Muscle of leg (tissue), 11 donors: Measurements from ENCODE around the gene SLC25A10. TPM values are rescaled to one million over a fixed set of nuclear protein-coding genes. Genes with fewer than 3 reads are reported as not detected.
"Not testable (repeated sequence)": the region's sequence is repeated elsewhere in the genome, so short reads cannot be mapped to it uniquely, and the experiment has no call there.

Experiments used
- DNase-seq: peaks from one replicate; pipeline ENCODE4 v3.0.0; 2013
- H3K27ac ChIP-seq: one replicate; pipeline ENCODE4 v1.5.1; 2013; ENCODE audit warnings: mild to moderate bottlenecking, low read length, control low read depth
- H3K27me3 ChIP-seq: one replicate; pipeline ENCODE4 v1.6.1; 2013; ENCODE audit warnings: low read length; ENCODE audit not compliant: control insufficient read depth, insufficient read depth
- H3K36me3 ChIP-seq: one replicate; pipeline ENCODE4 v1.6.1; 2013; ENCODE audit warnings: low read length; ENCODE audit not compliant: control insufficient read depth, insufficient read depth
- H3K4me1 ChIP-seq: one replicate; pipeline ENCODE4 v1.6.1; 2013; ENCODE audit warnings: low read length; ENCODE audit not compliant: control insufficient read depth, insufficient read depth
- H3K4me3 ChIP-seq: one replicate; pipeline ENCODE4 v1.5.1; 2013; ENCODE audit warnings: low read length, control low read depth
- H3K9me3 ChIP-seq: replicated peaks from 2 replicates; pipeline ENCODE4 v1.6.1; 2013; ENCODE audit warnings: low read depth, low read length; ENCODE audit not compliant: control insufficient read depth
- WGBS: methylation state at CpG from one replicate; pipeline ENCODE4 v1.1.5; 2013; ENCODE audit warnings: missing lambda C conversion rate; ENCODE audit not compliant: insufficient coverage; 5-methylcytosine and 5-hydroxymethylcytosine counted together
- polyA plus RNA-seq, 8 donors: library from polyadenylated mRNA; unstranded; fragments of 120-200 nt; gene quantifications; one replicate each; pipeline versions ENCODE4 v1.2.1 to v1.2.3, GENCODE V29; 2013; ENCODE audit warnings: inconsistent platforms in 1 of 8, low replicate concordance in 1 of 8; ENCODE audit not compliant: insufficient read length in 8 of 8, insufficient read depth in 1 of 8
- total RNA-seq: library from RNA; stranded (reverse); fragments of 120-200 nt; gene quantifications from one replicate; pipeline ENCODE4 v1.2.4, GENCODE V29; 2013

The SLC25A10 gene
- total and polyA plus RNA-seq, 9 donors, result 3.3 to 5.3 (median 4.3) TPM

DNA sequence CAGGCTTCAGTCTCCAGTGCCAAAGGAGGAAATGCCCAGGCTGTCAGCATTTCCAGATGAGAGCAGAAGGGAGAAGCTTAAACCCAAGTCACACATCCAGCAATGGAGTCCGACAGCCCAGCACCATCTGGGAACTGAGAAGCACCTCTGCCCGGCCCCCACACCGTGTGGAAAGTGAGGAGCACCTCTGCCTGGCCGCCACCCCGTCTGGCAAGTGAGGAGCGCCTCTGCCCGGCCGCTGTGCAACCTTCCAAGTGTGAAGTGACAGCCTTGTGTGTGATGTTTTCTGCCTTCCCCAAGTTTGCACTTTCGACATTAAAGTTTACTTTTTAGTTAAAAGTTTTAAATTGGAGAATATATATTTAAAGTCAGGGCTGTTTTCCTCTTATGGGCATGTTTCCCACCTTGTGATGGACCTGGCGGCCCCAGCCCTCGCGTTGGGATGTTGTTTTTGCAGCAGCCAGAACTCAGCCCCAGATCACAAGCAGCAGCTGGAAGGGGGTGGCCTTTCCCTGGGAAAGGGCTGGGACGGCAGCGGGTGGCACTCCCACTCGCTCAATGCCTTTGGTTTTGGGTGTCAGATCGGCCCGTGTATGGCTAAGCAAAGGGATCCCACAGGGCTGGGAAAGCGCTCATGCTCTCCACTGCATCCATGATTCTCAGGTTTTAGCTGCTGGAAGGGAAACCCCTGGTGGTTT, 38.4 kb upstream of the SLC25A10 start:
- H3K36me3 ChIP-seq, result peaks cover 56% of the 10 kb centered on the region
- DNase-seq, result no peak
- no peaks in the 10 kb centered on the region for H3K9me3 ChIP-seq
- WGBS, result 77% methylated on average over 13 of the region's 18 CpGs
- no peak overlapping the region for H3K27ac ChIP-seq
- no peak overlapping the region for H3K4me3 ChIP-seq
- no peaks in the 10 kb centered on the region for H3K4me1 ChIP-seq
- no peaks in the 10 kb centered on the region for H3K27me3 ChIP-seq

DNA sequence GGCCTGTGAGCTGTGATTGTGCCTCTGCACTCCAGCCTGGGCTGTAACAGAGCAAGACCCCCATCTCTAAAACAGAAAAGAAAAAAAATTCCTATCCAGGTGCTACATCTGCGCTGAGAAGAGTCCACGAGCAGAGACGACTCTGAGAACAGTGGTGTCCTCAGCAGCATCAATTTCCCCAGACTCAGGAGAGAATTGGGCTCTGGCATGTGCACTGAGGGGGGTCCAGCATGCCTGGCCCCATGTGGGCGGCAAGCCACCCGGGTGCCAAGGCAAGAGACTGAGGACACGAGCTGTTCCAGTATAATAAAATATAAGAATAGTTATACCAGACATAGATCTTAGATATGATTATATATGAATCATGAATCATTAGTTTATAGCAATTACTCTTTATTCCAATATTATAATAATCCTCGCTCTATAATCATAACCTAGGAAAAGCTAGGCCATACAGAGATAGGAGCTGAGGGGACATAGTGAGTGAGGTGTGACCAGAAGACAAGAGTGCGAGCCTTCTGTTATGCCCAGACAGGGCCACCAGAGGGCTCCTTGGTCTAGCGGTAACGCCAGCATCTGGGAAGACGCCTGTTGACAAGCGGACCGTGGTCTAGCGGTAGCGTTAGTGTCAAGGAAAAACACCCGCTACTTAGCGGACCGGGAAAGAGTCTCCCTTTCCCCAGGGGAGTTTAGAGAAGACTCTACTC, 36.4 kb upstream of the SLC25A10 start:
- H3K36me3 ChIP-seq, result peaks cover 41% of the 10 kb centered on the region
- not testable (repeated sequence) for H3K27ac ChIP-seq, H3K4me1 ChIP-seq, DNase-seq, H3K9me3 ChIP-seq, H3K4me3 ChIP-seq, H3K27me3 ChIP-seq
- WGBS, result 52% methylated on average over 3 of the region's 18 CpGs

DNA sequence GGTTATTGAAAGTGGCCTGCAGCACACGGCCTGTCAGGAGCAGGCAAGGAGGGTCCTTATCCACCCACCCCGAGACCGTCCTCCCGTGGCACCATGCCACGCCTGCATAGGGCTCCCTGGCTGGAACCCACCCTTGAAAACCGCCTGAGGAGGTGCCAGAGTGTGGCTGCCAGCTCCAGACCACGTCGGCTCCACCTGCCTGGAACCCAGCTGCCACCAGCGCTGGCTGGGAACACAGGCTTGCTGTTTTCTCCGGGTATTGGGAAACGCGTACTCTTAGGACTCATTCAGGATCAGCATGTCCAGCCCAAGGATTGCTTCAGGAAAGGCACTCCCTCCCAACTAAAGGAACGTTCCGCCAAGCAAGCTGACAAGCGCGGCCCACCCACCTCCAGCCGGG, 35.2 kb upstream of the SLC25A10 start:
- Histone ChIP-seq H3K36me3 (peaks cover 36% of the 10 kb centered on the region), H3K27me3 (no peaks in the 10 kb centered on the region), H3K4me1 (peaks cover 2% of the 10 kb centered on the region), H3K9me3 (no peaks in the 10 kb centered on the region), H3K4me3 (no peak overlapping the region), H3K27ac (no peak overlapping the region)
- no peak for DNase-seq
- 89% methylated on average over 17 of the region's 17 CpGs for WGBS

DNA sequence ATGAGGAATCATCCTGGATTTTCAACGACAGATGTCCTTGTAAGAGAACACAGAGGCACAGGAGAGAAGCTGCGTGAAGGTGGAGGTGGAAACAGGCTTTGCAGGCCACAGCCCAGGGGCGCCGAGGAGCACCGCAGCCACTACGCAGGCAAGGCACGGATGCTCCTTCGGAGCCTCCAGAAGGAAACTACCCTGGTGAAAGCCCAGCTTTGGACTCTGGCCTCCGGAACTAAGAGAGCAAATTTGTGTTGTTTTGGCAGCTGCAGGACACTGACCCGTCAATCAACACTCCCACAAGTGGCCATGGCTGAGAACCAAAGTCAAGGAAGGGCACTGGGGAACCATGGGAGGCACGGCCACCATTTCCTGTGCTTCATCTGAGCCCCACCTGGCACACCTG, 31.9 kb upstream of the SLC25A10 start:
- no peak for DNase-seq
- no peaks in the 10 kb centered on the region for H3K9me3 ChIP-seq
- H3K27ac ChIP-seq, result no peak overlapping the region
- peaks cover 11% of the 10 kb centered on the region for H3K36me3 ChIP-seq
- H3K4me1 ChIP-seq, result peaks cover 21% of the 10 kb centered on the region
- no peaks in the 10 kb centered on the region for H3K27me3 ChIP-seq
- H3K4me3 ChIP-seq, result no peak overlapping the region
- WGBS, result 82% methylated on average over 11 of the region's 11 CpGs

DNA sequence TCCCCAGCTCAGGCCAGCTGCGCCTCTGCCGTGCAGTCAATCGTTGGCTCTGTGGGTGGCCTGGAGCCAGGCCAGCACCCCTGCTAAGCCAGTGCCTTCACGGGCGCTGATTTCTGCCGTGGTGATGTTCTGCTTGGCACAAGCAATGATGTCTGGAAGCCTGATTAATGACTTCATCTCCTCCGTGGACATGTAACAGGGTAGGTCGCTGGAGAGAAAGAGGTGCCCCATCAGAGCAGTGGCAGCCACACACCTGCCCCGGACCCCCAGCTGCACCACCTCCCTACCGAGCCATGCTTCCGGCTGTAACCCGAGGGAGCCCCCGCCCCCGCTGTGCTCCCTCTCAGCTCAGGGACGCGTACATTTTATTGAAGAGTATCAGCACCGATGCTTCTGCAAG, 30.4 kb upstream of the SLC25A10 start:
- DNase-seq, result no peak
- H3K4me1 ChIP-seq, result peaks cover 26% of the 10 kb centered on the region
- H3K27ac ChIP-seq, result no peak overlapping the region
- H3K9me3 ChIP-seq, result no peaks in the 10 kb centered on the region
- H3K27me3 ChIP-seq, result no peaks in the 10 kb centered on the region
- H3K4me3 ChIP-seq, result no peak overlapping the region
- peaks cover 24% of the 10 kb centered on the region for H3K36me3 ChIP-seq
- 73% methylated on average over 15 of the region's 17 CpGs for whole genome bisulfite sequencing

DNA sequence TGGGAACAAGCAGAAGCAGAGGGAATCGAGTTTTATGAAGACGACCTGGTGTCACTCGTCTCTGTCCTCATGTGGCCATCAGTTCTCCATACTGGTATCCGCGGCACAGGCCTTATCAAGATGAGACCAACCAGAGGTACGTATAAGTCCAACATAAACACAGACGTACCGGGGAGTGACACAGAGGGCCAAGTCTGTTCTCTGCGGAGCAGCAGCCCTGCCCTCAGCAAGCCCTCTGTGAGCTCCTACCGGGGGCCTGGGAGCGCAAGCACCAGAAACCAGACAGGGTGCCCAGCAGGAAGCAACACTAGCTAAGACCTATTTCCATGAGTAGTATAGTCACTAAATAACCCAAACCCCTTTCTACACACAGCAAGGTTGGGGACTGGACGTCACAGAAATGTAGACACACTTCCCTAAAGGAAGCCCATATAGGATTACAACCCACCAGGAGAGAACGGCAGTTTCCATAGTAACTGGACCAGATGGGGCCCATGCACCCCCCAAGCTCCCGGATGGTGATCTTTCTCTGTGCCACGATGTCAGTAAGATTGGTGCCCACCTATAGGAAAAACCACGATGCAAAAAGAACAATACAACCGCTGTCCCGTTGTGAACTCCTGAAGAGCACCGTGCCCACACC, 29.4 kb upstream of the SLC25A10 start:
- H3K4me3 ChIP-seq, result peak overlapping the region; percentile 76
- no peaks in the 10 kb centered on the region for H3K27me3 ChIP-seq
- DNase-seq, result no peak
- H3K27ac ChIP-seq, result no peak overlapping the region
- H3K36me3 ChIP-seq, result peaks cover 34% of the 10 kb centered on the region
- H3K4me1 ChIP-seq, result peaks cover 26% of the 10 kb centered on the region
- 37% methylated on average over 16 of the region's 19 CpGs for WGBS
- H3K9me3 ChIP-seq, result no peaks in the 10 kb centered on the region

DNA sequence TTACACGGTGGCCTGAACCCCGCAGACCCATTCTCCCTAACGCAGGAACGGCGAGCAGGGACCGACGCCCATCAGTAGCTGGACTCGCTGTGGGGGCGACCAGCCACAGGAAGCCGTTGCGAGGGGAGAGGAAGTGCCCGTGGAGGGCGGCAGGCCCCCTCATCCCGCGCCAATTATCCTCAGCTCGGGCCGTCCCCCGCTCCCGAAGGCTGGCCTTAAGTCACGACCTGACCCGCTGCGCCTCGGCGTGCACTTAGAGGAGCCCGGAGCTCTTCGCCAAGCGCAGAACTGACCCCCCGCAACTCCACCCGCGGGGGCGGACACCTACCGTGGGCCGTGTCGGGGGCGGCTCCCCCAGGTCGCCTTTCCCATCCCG, 28.9 kb upstream of the SLC25A10 start:
- DNase-seq, result no peak
- 0% methylated on average over 37 of the region's 37 CpGs for WGBS
- Histone ChIP-seq H3K9me3 (no peaks in the 10 kb centered on the region), H3K4me1 (peaks cover 26% of the 10 kb centered on the region), H3K4me3 (peak overlapping the region; percentile 76), H3K27me3 (no peaks in the 10 kb centered on the region), H3K36me3 (peaks cover 39% of the 10 kb centered on the region), H3K27ac (peak overlapping the region; percentile 32)

DNA sequence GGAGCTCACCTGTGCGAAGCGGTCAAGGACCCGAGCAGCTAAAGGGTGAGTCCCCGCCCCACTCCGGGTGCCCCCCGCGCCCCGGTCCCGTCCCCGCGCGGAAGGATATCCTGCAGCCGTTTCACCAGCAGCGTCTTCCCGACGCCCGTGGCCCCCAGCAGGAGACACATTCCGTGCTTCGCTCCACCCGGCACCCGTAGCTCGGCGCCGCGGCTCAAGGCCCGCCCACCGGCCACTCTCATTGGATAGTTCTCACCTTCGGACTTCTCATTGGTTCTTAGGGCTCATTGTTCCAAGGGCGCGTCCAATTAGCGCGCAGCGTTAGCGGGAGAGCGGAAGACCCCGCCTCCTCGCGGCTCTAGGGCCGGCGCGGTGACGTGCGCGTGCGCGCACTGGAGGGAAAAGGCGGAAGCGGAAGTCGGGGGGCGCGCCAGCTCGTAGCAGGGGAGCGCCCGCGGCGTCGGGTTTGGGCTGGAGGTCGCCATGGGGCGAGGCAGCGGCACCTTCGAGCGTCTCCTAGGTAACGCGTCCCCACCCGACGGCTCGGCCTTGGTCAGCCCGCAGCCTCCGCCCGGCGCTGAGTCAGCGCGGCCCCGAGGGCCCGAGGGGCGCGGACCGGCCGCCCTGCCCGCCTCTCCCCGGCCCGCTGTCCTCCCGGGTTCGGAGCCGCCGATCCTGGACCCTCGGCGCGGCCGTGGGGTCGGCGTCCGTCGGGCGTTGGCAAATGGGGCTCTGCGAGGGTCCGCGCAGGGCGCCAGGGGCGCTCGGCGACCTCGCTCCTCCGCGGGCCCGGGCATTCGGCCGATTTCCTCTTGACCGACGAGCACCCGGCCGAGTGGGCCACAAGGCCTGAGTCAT, 28.3 kb upstream of the SLC25A10 start, which contains the start of the genes ARL16 and HGS:
Gene ARL16 (minus strand): TSS at position 214 of the 858 bp plus-strand sequence. CDS start 44 bp downstream, at position 170.
Gene HGS (plus strand): TSS at position 428 of the 858 bp plus-strand sequence. CDS start 56 bp downstream, at position 484.
- peak within 1 kb of the TSS; percentile 32 for H3K27ac ChIP-seq
- peaks cover 45% of the 10 kb centered on the region for H3K36me3 ChIP-seq
- DNase-seq, result peak; percentile 100
- WGBS, result under 1% methylated on average over 112 of the region's 112 CpGs
- no peaks in the 10 kb centered on the region for H3K9me3 ChIP-seq
- H3K4me1 ChIP-seq, result peaks cover 26% of the 10 kb centered on the region
- no peaks in the 10 kb centered on the region for H3K27me3 ChIP-seq
- H3K4me3 ChIP-seq, result peak within 1 kb of the TSS; percentile 76

DNA sequence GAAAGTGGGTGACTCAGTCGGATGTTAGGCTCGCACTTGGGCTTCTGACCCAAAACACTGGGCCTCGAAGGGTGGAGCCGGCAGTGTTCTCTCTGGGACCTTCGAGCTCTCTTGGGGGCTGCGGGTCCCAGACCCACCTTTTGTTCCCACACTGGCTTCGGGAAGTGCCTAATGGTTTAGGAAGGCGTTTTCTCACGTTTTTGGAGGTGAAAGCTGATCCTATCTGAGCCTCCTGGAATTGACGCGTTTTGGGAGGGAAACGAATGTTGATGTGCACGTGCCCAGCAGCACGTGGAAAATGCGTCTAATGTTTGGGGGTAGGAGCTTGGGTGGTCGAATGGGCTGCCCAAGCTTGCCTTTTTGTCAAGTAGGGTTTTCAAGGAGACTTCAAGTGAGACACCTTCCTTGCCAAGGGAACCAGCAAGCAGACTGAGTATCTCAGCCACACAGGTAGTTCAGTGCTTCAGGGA, 27.6 kb upstream of the SLC25A10 start:
- WGBS, result 4% methylated on average over 16 of the region's 16 CpGs

More for the DNA sequence above, 27.6 kb upstream of the SLC25A10 start:
- DNase-seq, result no peak
- Histone ChIP-seq H3K9me3 (no peaks in the 10 kb centered on the region), H3K27ac (peak overlapping the region; percentile 13), H3K36me3 (peaks cover 52% of the 10 kb centered on the region), H3K4me3 (peak overlapping the region; percentile 76), H3K4me1 (peaks cover 26% of the 10 kb centered on the region), H3K27me3 (no peaks in the 10 kb centered on the region)
